ENCODE measurements around the gene PCDH9. TPM values are rescaled to one million over a fixed set of nuclear protein-coding genes. Genes with fewer than 3 reads are reported as not detected.
"Not testable (repeated sequence)": the region's sequence is repeated elsewhere in the genome, so short reads cannot be mapped to it uniquely, and the experiment has no call there.

The PCDH9 gene
- total RNA-seq, 2 experiments from 2014 or later: 0.14 to 0.17 TPM

DNA sequence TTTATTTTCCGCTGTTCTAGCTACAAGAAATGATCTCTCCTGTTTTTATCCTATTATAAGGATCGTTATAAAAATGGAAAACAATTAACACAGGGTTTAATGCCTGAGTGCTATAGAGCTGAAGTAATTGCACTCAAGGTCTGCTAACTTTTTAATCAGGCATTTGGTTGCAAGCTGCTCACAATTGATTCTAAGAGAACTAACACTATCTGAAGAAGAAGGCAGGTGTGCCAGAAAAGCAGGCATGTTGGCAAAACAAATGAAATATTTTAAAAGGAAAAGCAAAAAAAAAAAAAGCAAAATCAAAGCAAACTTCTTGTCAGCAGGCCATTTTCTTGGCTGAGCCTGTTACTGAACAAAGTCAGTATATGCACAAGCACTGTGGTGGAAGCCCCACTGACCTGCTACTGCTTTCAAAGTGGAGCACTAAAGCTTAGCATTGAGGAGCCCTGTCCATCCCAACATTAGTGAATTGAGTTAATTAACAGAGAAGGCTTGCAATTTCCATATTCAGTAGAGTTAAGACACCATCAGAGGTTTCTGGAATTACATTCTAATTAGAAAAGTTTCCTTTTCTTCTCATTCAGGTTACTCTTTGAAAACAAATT lies 574.2 kb downstream of the PCDH9 start:
- Mint-ChIP-seq H3K36me3 (no peaks in the 10 kb centered on the region), H3K4me1 (no peaks in the 10 kb centered on the region), H3K4me3 (no peak overlapping the region), H3K27me3 (no peaks in the 10 kb centered on the region), H3K27ac (no peak overlapping the region), H3K9me3 (no peaks in the 10 kb centered on the region)
- no peak for DNase-seq
- ATAC-seq (ENCODE audit: low read depth): no peak
- POLR2A ChIA-PET: no interaction called here

- Mint-ChIP-seq H3K9me3 (no peaks in the 10 kb centered on the region), H3K27me3 (no peaks in the 10 kb centered on the region), H3K4me3 (no peak overlapping the region), H3K27ac (no peak overlapping the region), H3K4me1 (no peaks in the 10 kb centered on the region), H3K36me3 (no peaks in the 10 kb centered on the region)
- POLR2A ChIA-PET: no interaction called here
- ATAC-seq (ENCODE audit: low read depth) (no peak), DNase-seq (no peak)
Measured at GRCh38 chr13:66644855-66645460, 585.2 kb downstream of the PCDH9 start.

DNA sequence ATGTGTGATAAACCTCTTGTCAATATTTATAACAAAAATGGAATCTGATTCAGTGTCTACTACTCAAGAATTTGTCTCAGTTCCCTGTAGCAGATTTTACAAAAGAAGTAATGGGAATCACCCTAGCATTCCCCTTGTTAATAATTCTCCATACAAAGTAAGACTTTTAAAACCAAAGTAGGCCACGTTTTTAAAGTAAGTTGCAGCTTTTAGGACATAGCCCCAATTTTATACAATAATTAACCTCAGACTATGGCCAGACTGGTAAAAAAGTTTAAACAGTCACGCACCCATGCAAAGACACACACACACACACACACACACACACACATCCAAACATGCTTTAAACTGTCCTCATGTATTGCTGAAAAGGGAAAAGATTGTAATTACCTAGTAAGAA lies 589.9 kb downstream of the PCDH9 start:
- H3K27me3 Mint-ChIP-seq: no peaks in the 10 kb centered on the region
- DNase-seq: no peak
- no peak overlapping the region for H3K27ac Mint-ChIP-seq
- POLR2A ChIA-PET: no interaction called here
- no peaks in the 10 kb centered on the region for H3K9me3 Mint-ChIP-seq
- no peaks in the 10 kb centered on the region for H3K4me1 Mint-ChIP-seq
- H3K4me3 Mint-ChIP-seq: no peak overlapping the region
- no peaks in the 10 kb centered on the region for H3K36me3 Mint-ChIP-seq
- no peak for ATAC-seq (ENCODE audit: low read depth)

DNA sequence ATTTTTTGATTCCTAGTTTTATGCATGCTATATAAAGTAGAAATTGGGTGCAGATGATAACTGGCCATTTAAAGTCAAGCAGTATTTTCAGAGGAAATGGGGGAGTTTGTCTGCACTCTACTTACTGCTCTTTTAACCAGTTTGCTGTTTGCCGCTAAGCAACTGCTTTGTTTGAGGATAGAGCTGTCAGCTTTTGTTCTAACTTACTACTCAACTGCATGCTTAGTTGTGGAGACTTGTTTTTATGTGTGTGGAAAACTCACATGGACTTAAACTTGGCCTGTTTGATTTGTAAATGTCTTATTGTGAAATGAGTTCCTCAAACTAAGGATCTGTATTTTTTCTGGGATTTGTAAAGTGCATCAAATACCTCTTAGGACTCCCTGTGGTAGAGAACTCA lies 591.1 kb downstream of the PCDH9 start:
- Mint-ChIP-seq H3K36me3 (no peaks in the 10 kb centered on the region), H3K27me3 (no peaks in the 10 kb centered on the region), H3K9me3 (no peaks in the 10 kb centered on the region), H3K4me1 (no peaks in the 10 kb centered on the region), H3K27ac (no peak overlapping the region), H3K4me3 (no peak overlapping the region)
- ATAC-seq (ENCODE audit: low read depth) (no peak), DNase-seq (no peak)
- POLR2A ChIA-PET: no interaction called here

DNA sequence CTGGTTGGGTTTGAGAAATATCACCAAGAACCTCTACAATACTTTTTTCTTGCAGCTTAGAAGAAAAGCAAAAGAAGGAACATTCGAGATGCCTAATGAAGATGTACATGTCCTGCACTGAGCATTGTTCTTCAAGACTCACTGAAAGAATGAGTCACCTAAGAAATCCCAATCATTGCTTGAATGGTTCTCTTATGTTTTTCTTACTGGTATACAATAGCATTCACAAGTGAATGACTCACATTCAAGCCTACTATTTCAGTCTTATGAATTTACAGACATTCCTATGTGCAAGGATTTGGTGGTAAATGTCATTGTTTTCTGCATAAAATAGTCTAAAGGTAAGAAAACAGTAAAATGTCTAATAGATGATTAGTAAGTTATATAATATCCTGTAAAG lies 594.6 kb downstream of the PCDH9 start:
- H3K36me3 Mint-ChIP-seq: no peaks in the 10 kb centered on the region
- no peak overlapping the region for H3K4me3 Mint-ChIP-seq
- H3K27me3 Mint-ChIP-seq: no peaks in the 10 kb centered on the region
- H3K27ac Mint-ChIP-seq: no peak overlapping the region
- H3K9me3 Mint-ChIP-seq: no peaks in the 10 kb centered on the region
- no peaks in the 10 kb centered on the region for H3K4me1 Mint-ChIP-seq
- POLR2A ChIA-PET: no interaction called here
- DNase-seq: no peak
- ATAC-seq (ENCODE audit: low read depth): no peak

DNA sequence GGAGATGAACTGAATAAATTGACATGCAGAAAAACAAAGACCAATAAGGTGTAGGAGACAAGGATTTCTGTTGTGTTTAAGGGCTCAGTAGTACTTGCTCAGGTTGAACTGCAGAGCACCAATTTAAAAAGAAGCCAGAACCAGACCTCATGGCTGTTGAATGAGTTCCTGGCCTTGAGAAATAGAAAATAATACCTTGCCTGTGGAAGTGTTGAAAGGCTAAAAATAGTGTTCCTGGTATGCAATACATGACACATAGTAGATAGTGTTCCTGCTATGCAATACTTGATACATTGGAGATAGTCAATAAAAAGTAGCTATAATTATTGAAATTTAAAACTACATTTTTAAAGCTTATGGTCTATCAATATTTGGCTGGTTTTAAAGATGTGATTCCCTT lies 595.8 kb downstream of the PCDH9 start:
- H3K36me3 Mint-ChIP-seq: no peaks in the 10 kb centered on the region
- no peaks in the 10 kb centered on the region for H3K9me3 Mint-ChIP-seq
- POLR2A ChIA-PET: no interaction called here
- H3K27me3 Mint-ChIP-seq: no peaks in the 10 kb centered on the region
- no peaks in the 10 kb centered on the region for H3K4me1 Mint-ChIP-seq
- H3K4me3 Mint-ChIP-seq: no peak overlapping the region
- H3K27ac Mint-ChIP-seq: no peak overlapping the region
- DNase-seq (no peak), ATAC-seq (ENCODE audit: low read depth) (no peak)

GRCh38 chr13:66627512-66627911 lies 602.6 kb downstream of the PCDH9 start:
- H3K9me3 Mint-ChIP-seq: no peaks in the 10 kb centered on the region
- ATAC-seq (ENCODE audit: low read depth) (no peak), DNase-seq (no peak)
- POLR2A ChIA-PET: no interaction called here
- H3K4me1 Mint-ChIP-seq: no peaks in the 10 kb centered on the region
- H3K27ac Mint-ChIP-seq: no peak overlapping the region
- H3K4me3 Mint-ChIP-seq: no peak overlapping the region
- no peaks in the 10 kb centered on the region for H3K27me3 Mint-ChIP-seq
- H3K36me3 Mint-ChIP-seq: no peaks in the 10 kb centered on the region

DNA sequence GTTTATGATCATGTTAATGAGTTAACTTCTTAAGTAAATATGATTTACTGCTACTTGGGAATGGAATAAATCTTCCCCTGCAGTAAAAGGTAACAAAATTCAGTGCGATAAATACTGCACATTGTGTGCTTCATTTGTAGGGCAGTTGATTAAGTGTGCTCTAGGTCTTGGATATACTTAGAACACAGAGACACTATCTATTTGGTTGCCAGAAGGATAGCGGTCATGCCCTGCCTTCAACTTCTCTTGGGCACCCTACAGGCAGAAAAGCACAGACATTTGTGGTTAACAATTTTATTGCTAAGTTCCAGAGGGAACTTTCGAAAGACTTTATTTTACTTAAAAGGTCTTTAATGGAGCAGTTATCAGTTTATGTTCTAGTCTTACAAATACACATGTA lies 605.8 kb downstream of the PCDH9 start:
- Mint-ChIP-seq H3K4me3 (no peak overlapping the region), H3K27me3 (no peaks in the 10 kb centered on the region), H3K27ac (no peak overlapping the region), H3K4me1 (no peaks in the 10 kb centered on the region), H3K36me3 (no peaks in the 10 kb centered on the region), H3K9me3 (no peaks in the 10 kb centered on the region)
- POLR2A ChIA-PET: no interaction called here
- no peak for ATAC-seq (ENCODE audit: low read depth)
- no peak for DNase-seq

GRCh38 chr13:66623129-66623820 lies 606.9 kb downstream of the PCDH9 start:
- H3K27me3 Mint-ChIP-seq: no peaks in the 10 kb centered on the region
- no peak overlapping the region for H3K4me3 Mint-ChIP-seq

DNA sequence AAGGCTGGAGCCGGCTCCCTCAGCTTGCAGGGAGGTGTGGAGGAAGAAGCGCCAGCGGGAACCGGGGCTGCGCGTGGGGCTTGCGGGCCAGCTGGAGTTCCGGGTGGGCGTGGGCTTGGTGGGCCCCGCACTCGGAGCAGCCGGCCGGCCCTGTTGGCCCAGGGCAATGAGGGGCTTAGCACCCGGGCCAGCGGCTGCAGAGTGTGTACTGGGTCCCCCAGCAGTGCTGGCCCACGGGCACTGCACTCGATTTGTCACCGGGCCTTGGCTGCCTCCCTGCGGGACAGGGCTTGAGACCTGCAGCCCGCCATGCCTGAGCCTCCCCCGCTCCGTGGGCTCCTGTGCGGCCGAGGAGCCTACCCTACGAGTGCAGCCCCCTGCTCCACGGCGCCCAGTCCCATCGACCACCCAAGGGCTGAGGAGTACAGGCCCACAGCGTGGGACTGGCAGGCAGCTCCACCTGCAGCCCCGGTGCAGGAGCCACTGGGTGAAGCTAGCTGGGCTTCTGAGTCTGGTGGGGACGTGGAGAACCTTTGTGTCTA lies 608.2 kb downstream of the PCDH9 start:
- H3K4me3 Mint-ChIP-seq; H3K27ac Mint-ChIP-seq; H3K4me1 Mint-ChIP-seq; DNase-seq; H3K36me3 Mint-ChIP-seq; H3K9me3 Mint-ChIP-seq; POLR2A ChIA-PET; H3K27me3 Mint-ChIP-seq; ATAC-seq (ENCODE audit: low read depth): not testable (repeated sequence)

More at GRCh38 chr13:66623129-66623820, 606.9 kb downstream of the PCDH9 start:
- no peak overlapping the region for H3K27ac Mint-ChIP-seq
- DNase-seq (no peak), ATAC-seq (ENCODE audit: low read depth) (no peak)
- H3K9me3 Mint-ChIP-seq: no peaks in the 10 kb centered on the region
- no peaks in the 10 kb centered on the region for H3K36me3 Mint-ChIP-seq
- POLR2A ChIA-PET: no interaction called here
- H3K4me1 Mint-ChIP-seq: no peaks in the 10 kb centered on the region

DNA sequence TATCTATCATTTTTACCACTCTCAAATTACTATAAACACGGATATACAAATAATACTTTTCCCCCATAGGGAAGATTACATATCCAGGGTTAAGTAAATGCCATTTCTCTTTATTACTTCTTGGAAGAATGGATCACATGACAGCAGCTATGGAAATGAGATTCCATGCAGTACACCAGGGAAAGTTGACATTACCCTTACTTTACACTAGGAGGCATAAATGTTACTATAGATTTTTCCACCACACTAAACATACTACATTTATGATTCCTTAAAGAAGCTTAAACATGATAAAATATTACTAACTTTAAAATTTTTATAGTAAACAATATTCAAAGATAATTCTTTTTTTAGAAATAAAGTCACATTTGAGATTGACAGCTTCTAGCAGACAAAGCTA lies 611.4 kb downstream of the PCDH9 start:
- Mint-ChIP-seq H3K4me1 (no peaks in the 10 kb centered on the region), H3K36me3 (no peaks in the 10 kb centered on the region)

GRCh38 chr13:66617786-66618185 lies 612.4 kb downstream of the PCDH9 start:
- DNase-seq (no peak), ATAC-seq (ENCODE audit: low read depth) (no peak)
- Mint-ChIP-seq H3K27ac (no peak overlapping the region), H3K27me3 (no peaks in the 10 kb centered on the region), H3K36me3 (no peaks in the 10 kb centered on the region), H3K9me3 (no peaks in the 10 kb centered on the region), H3K4me1 (no peaks in the 10 kb centered on the region), H3K4me3 (no peak overlapping the region)
- POLR2A ChIA-PET: no interaction called here

More for the DNA sequence above, 611.4 kb downstream of the PCDH9 start:
- H3K27ac Mint-ChIP-seq: no peak overlapping the region
- no peak for ATAC-seq (ENCODE audit: low read depth)
- POLR2A ChIA-PET: no interaction called here
- H3K4me3 Mint-ChIP-seq: no peak overlapping the region
- no peak for DNase-seq
- H3K9me3 Mint-ChIP-seq: no peaks in the 10 kb centered on the region
- no peaks in the 10 kb centered on the region for H3K27me3 Mint-ChIP-seq

DNA sequence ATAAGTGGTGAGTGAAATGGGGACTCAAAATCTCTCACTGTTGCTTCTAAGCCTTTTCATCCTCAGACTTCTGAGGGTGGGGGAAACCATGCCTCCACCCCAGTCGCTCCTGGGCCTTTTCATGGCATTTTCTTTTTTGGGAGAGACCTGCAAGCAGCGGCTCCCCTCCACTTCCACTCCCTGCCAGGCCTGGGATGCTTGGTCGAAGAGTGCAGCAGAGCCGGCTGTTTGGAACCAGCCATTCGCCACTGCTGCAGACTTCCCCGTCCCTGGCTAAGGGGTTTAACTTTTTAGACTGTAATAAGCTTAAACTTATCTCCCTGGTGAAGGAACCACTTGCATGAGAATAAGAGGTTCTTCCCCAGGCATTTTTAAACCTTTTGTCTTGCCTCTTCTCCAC lies 617.2 kb downstream of the PCDH9 start:
- ATAC-seq (ENCODE audit: low read depth): no peak
- POLR2A ChIA-PET: no interaction called here
- H3K4me3 Mint-ChIP-seq: no peak overlapping the region

DNA sequence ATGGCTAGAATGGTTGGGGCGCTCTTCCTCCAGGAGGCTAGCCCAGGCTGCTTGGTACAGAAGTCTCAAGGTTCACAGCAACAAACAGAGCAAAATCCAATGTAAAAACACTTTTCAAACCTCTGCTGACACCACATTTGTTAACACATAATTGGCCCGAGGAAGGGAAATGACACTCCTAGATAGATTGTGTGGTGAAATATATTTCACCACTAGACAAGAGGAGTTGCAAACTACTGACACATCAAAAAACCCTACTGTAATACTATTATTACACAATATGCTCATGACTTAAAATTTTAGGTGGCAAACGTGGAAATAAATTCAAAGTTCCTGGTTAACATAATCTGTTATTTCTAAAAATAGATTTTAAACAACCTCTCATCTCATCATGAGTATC lies 643.6 kb downstream of the PCDH9 start:
- Mint-ChIP-seq H3K36me3 (no peaks in the 10 kb centered on the region), H3K27me3 (no peaks in the 10 kb centered on the region), H3K4me3 (no peak overlapping the region), H3K4me1 (no peaks in the 10 kb centered on the region), H3K9me3 (no peaks in the 10 kb centered on the region), H3K27ac (no peak overlapping the region)
- no peak for ATAC-seq (ENCODE audit: low read depth)
- no peak for DNase-seq
- POLR2A ChIA-PET: no interaction called here

More for the DNA sequence above, 617.2 kb downstream of the PCDH9 start:
- Mint-ChIP-seq H3K36me3 (no peaks in the 10 kb centered on the region), H3K27me3 (no peaks in the 10 kb centered on the region), H3K9me3 (no peaks in the 10 kb centered on the region), H3K27ac (no peak overlapping the region), H3K4me1 (no peaks in the 10 kb centered on the region)
- DNase-seq: no peak

Data from activated naive CD8-positive, alpha-beta T cell treated with anti-CD3 and anti-CD28 coated beads, Interleukin-2, amount 10 ng/mL, durations not matched to agents 7 days and 5 days (primary cell).